Measurements from ENCODE around the gene HMX1. TPM values are rescaled to one million over a fixed set of nuclear protein-coding genes. Genes with fewer than 3 reads are reported as not detected.

HMX1 gene
- total RNA-seq, 1 donor from 2014 or later: not detected

DNA sequence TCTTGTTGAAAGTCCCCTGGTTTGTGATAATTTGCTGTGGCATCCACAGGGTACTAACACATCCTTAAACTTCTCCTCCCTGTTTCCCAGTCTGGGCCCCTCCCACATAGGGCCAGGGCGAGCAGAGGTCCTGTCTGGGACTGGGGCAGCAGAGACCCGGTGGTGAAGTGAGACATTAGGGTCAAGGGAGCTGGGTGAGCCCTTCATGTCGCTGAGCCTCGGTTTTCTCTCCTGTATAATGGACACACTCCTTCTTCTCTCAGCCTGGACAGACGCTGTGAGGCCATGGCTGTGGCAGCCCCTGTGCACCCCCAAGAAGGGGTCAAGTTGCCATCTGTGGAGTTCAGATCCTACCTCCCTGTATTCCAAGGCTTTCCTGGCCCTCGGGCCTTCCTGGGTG lies 33.0 kb upstream of the HMX1 start:
- no peak overlapping the region for H3K4me3 ChIP-seq (ENCODE audit: low read depth, low read length)
- TF ChIP-seq, protein P1, sequence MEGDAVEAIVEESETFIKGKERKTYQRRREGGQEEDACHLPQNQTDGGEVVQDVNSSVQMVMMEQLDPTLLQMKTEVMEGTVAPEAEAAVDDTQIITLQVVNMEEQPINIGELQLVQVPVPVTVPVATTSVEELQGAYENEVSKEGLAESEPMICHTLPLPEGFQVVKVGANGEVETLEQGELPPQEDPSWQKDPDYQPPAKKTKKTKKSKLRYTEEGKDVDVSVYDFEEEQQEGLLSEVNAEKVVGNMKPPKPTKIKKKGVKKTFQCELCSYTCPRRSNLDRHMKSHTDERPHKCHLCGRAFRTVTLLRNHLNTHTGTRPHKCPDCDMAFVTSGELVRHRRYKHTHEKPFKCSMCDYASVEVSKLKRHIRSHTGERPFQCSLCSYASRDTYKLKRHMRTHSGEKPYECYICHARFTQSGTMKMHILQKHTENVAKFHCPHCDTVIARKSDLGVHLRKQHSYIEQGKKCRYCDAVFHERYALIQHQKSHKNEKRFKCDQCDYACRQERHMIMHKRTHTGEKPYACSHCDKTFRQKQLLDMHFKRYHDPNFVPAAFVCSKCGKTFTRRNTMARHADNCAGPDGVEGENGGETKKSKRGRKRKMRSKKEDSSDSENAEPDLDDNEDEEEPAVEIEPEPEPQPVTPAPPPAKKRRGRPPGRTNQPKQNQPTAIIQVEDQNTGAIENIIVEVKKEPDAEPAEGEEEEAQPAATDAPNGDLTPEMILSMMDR (conservative IDR thresholded peaks at IDR 0.05; ENCODE audit: low read depth, low read length): no peak
- DNase-seq (ENCODE audit: low read depth): no peak

DNA sequence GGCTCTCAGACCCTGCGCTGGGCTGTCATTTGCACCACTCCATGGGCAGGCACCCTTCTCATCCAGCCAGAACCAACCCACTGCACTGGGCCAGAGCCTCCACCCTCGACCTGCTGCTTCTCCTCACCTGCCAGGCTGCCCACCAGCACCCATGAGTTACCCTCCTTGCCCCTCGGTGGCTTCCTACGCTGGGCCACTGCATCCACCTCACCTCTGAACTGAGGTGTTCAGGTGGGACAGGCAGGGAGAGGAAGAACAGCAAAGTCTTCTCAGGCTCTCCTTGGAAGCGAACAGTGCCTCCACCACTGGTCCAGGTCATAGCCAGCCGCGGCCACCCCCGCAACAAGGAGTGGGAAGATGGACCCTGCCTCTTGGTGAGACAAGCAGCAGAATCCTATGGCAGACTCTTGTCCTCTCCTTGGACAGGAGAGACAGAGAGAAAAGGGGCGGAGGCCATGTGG lies 32.4 kb upstream of the HMX1 start:
- no peak for DNase-seq (ENCODE audit: low read depth)
- no peak overlapping the region for H3K4me3 ChIP-seq (ENCODE audit: low read depth, low read length)
- TF ChIP-seq, protein P1 (conservative IDR thresholded peaks at IDR 0.05; ENCODE audit: low read depth, low read length): no peak

DNA sequence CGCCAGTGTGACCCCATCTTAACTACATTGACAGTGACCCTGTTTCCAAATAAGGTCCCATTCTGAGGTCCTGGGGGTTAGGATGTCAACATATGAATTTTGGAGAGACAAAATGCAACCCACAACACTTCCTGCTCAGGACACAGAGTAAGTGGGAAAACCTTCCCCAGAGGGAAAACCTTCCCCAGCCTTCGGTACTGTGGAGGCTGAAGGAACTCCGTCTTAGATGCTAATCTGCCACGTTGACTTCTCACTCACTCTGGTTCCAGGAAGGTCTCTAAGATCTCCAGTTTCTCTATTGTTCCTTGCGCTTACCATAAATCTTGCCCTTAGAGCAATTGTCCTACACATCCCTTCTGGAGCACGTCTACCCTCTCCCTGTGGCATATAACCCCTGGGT lies 29.7 kb upstream of the HMX1 start:
- H3K4me3 ChIP-seq (ENCODE audit: low read depth, low read length): no peak overlapping the region
- DNase-seq (ENCODE audit: low read depth): no peak
- TF ChIP-seq, protein P1 (conservative IDR thresholded peaks at IDR 0.05; ENCODE audit: low read depth, low read length): no peak

DNA sequence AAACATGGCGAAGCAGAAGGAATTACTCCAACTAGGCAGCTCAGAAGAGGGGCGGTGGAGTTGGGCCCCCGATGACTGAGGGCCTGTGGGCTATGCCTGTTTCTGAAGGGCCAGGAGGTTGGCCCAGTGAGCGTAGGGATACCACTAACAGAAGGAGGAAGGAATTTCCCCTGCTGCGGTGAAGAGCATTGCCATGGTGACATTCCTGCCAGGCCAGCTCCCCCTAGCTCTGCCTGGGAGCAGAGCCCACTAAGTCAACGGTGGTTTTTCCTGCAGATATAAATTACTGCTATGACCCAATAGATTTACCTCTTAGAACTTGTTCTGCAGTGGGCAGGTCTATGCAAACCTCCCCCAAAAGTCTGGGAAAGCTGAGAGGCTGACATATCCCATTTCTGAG lies 28.9 kb upstream of the HMX1 start:
- DNase-seq (ENCODE audit: low read depth): no peak
- H3K4me3 ChIP-seq (ENCODE audit: low read depth, low read length): no peak overlapping the region
- TF ChIP-seq, protein P1 (conservative IDR thresholded peaks at IDR 0.05; ENCODE audit: low read depth, low read length): no peak

DNA sequence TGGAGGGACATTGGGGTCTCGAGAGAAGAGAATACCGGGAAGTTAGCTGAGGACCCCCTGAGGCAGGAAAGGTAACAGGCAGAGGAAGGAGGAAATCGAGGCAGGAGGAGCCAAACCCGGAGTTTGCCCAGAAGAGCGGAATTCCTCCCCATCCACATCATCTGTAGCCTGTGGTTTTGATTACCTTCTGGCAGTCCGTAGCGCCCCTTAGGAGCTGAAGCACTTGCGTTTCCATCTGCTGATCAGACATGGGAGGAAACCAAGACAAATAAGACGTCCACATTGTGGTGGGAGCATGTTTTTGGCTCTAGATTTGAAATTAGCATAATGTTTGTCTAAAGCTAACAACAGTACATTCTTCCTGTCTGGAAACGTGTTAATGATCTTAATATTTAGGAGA lies 26.8 kb upstream of the HMX1 start:
- no peak for DNase-seq (ENCODE audit: low read depth)
- no peak overlapping the region for H3K4me3 ChIP-seq (ENCODE audit: low read depth, low read length)
- TF ChIP-seq, protein P1 (conservative IDR thresholded peaks at IDR 0.05; ENCODE audit: low read depth, low read length): no peak

DNA sequence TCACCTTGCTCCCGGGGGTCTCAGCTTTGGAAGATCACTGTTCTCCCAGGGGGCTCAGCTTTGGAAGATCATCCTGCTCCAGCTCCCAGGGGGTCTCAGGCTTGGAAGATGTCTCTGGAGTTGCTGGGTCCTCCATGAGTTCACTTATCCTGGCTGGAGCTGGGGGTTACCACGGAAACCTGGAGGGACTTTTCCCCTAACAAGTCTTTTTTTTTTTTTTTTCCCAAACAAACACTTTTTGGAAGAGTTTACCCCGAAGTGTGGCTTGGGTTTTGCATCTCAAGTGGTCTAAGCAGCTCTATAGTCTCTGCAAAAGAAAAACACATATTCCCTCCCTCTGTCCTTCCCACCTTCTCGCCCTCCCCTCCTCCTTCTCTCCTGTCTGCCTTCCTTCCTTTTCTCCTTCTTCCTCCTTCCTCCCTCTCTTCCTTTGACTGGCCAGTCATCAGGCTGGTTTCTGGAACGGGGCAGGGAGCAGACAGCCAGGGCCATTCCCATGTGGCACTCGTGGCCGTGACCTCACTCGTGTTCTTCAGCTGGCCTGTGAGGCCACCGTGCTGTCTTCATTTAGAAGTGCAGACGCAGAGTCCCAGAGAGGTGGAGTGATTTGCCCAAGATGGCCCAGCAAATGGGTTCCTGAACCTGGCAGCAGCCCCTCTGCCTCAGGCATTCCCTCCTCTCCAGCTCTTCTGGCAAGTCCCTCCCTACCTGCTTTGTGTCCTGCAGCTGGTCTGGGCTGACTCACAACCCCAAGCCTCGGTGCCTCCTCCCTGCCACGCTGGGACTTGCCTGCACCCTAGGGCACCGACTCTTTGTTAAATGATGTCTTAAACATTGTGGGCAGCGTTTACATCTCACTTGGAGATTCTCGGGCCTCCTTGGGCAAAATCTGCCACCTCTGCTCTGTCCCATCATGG lies 25.9 kb upstream of the HMX1 start:
- TF ChIP-seq, protein P1 (conservative IDR thresholded peaks at IDR 0.05; ENCODE audit: low read depth, low read length): no peak
- DNase-seq (ENCODE audit: low read depth): no peak
- H3K4me3 ChIP-seq (ENCODE audit: low read depth, low read length): no peak overlapping the region

DNA sequence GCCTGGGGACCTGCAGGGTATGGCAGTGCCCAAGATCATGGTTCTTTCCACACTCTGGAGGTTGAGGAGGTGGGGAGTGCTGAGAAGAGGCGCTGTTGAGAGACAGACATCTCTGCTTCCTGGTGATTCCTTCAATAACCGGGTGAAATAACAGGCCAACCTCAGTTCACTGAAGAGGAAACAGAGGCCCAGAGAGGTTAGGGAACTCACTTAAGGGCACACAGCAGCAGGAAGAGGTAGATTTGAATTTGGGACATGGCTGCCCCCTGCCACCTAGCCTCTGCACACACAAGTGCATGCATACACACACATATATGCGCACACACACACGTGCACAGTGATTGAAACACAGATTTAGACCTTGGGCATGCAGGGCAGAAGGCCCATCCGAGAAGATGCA lies 24.9 kb upstream of the HMX1 start:
- DNase-seq (ENCODE audit: low read depth): no peak
- TF ChIP-seq, protein P1 (conservative IDR thresholded peaks at IDR 0.05; ENCODE audit: low read depth, low read length): no peak
- no peak overlapping the region for H3K4me3 ChIP-seq (ENCODE audit: low read depth, low read length)

All from epithelial cell of proximal tubule (primary cell).